H1 (cell line): ENCODE data around the gene PCYT2. TPM values are rescaled to one million over a fixed set of nuclear protein-coding genes. Genes with fewer than 3 reads are reported as not detected.

Experiments used
- CTCF ChIA-PET: fragments of 300-600 bp; sonication (Branson Sonifier 250); formaldehyde crosslinking; loops from one replicate; lab custom pipeline; 2021; ENCODE audit not compliant: partially characterized antibody; lab: Charles Lee
- POLR2A ChIA-PET: fragments of 300-600 bp; sonication (Branson Sonifier 250); formaldehyde crosslinking; loops from one replicate; lab custom pipeline; 2021; ENCODE audit warnings: inconsistent platforms; ENCODE audit not compliant: partially characterized antibody; lab: Charles Lee
- DNase-seq, 2 experiments: peaks; one replicate each; pipeline versions ENCODE4 v3.0.0 to v3.0.0-alpha.2; 2010 to 2022; ENCODE audit warnings: low spot score in 2 of 2, low read depth in 1 of 2, mixed read lengths in 1 of 2
- FAIRE-seq: peaks from 2 replicates; lab custom pipeline; 2011; peaks lifted over from hg19 to GRCh38; lab: Jason Lieb, UNC
- H2AFZ ChIP-seq: 2 replicates; pipeline ENCODE4 v1.8.1; 2012; ENCODE audit warnings: low read length, inconsistent platforms
- H2AK5ac ChIP-seq: 2 replicates; pipeline ENCODE4 v1.6.1; 2013; ENCODE audit warnings: low read depth, low read length
- H2BK120ac ChIP-seq: replicated peaks from 2 replicates; pipeline ENCODE3; 2013; ENCODE audit warnings: low read depth, low read length, inconsistent platforms
- H2BK12ac ChIP-seq: 2 replicates; pipeline ENCODE4 v1.6.1; 2013; ENCODE audit warnings: low read depth, low read length
- H2BK15ac ChIP-seq: 2 replicates; pipeline ENCODE4 v1.6.1; 2013; ENCODE audit warnings: low read length
- H2BK20ac ChIP-seq: 2 replicates; pipeline ENCODE4 v1.6.1; 2013; ENCODE audit warnings: low read length
- H2BK5ac ChIP-seq: 2 replicates; pipeline ENCODE4 v1.6.1; 2013; ENCODE audit warnings: low read depth, low read length
- H3K14ac ChIP-seq: 2 replicates; pipeline ENCODE4 v1.6.1; 2013; ENCODE audit warnings: inconsistent platforms; ENCODE audit not compliant: insufficient read length
- H3K18ac ChIP-seq: 2 replicates; pipeline ENCODE4 v1.6.1; 2013; ENCODE audit warnings: low read length; ENCODE audit errors: extremely low read depth
- H3K23ac ChIP-seq: 2 replicates; pipeline ENCODE4 v1.6.1; 2013; ENCODE audit warnings: inconsistent platforms; ENCODE audit not compliant: insufficient read length
- H3K23me2 ChIP-seq: 2 replicates; pipeline ENCODE4 v1.6.1; 2013; ENCODE audit warnings: low read depth, low read length
- H3K27ac ChIP-seq: 2 replicates; pipeline ENCODE4 v1.6.1; 2011; ENCODE audit warnings: low read depth, low read length, inconsistent platforms
- H3K27me3 ChIP-seq, 4 experiments: replicated peaks in 1 of 4; 1 replicate in 1 of 4; 2 replicates in 3 of 4; pipeline versions ENCODE4 v1.6.1 to v1.8.1; 2011 to 2013; ENCODE audit warnings: low read length in 3 of 4, mild to moderate bottlenecking in 3 of 4, inconsistent platforms in 2 of 4, mixed read lengths in 2 of 4, moderate library complexity in 1 of 4; ENCODE audit not compliant: control insufficient read depth in 3 of 4, insufficient read depth in 3 of 4; ENCODE audit errors: extremely low read depth in 1 of 4
- H3K36me3 ChIP-seq, 4 experiments: 2 replicates each; pipeline versions ENCODE4 v1.6.1 to v1.8.1; 2011 to 2013; ENCODE audit warnings: mild to moderate bottlenecking in 4 of 4, low read length in 3 of 4, moderate library complexity in 2 of 4, control low read depth in 1 of 4, inconsistent platforms in 1 of 4; ENCODE audit not compliant: insufficient read depth in 4 of 4, control insufficient read depth in 2 of 4
- H3K4ac ChIP-seq: replicated peaks from 2 replicates; pipeline ENCODE3; 2013; ENCODE audit warnings: low read length, low read depth, mixed read lengths, inconsistent platforms; ENCODE audit not compliant: insufficient read length
- H3K4me1 ChIP-seq, 4 experiments: replicated peaks in 1 of 4; 1 replicate in 1 of 4; 2 replicates in 3 of 4; pipeline versions ENCODE4 v1.6.1 to v1.8.1; 2011 to 2013; ENCODE audit warnings: low read length in 3 of 4, inconsistent platforms in 2 of 4, mixed read lengths in 1 of 4; ENCODE audit not compliant: insufficient read depth in 4 of 4, control insufficient read depth in 3 of 4
- H3K4me2 ChIP-seq, 2 experiments: 2 replicates each; pipeline versions ENCODE4 v1.6.1 to v1.8.1; 2011 to 2013; ENCODE audit warnings: low read depth in 2 of 2, low read length in 2 of 2, control low read depth in 1 of 2, inconsistent platforms in 1 of 2, mild to moderate bottlenecking in 1 of 2; ENCODE audit not compliant: insufficient read depth in 1 of 2
- H3K4me3 ChIP-seq, 4 experiments: fragments of 200-600, 300-600 bp in 1 of 4; sonication (generic), shearing (Covaris generic), sonication (Bioruptor Twin) in 1 of 4; 2 replicates each; pipeline versions ENCODE4 v1.5.1 to v1.8.1; 2011 to 2016; ENCODE audit warnings: low read length in 4 of 4, low read depth in 3 of 4, control low read depth in 2 of 4, inconsistent platforms in 2 of 4, mild to moderate bottlenecking in 2 of 4, mixed read lengths in 1 of 4, moderate library complexity in 1 of 4; ENCODE audit not compliant: insufficient read depth in 2 of 4; ENCODE audit errors: extremely low read depth in 1 of 4
- H3K56ac ChIP-seq: replicated peaks from 2 replicates; pipeline ENCODE3; 2013; ENCODE audit warnings: low read depth, mild to moderate bottlenecking, mixed read lengths, low read length, inconsistent platforms; ENCODE audit not compliant: insufficient read length
- H3K79me1 ChIP-seq: 2 replicates; pipeline ENCODE4 v1.6.1; 2013; ENCODE audit warnings: low read depth, low read length, control low read depth
- H3K79me2 ChIP-seq, 2 experiments: 2 replicates each; pipeline versions ENCODE4 v1.6.1 to v1.8.1; 2012 to 2013; ENCODE audit warnings: low read length in 2 of 2, mild to moderate bottlenecking in 2 of 2, inconsistent platforms in 1 of 2; ENCODE audit not compliant: insufficient read depth in 2 of 2, control insufficient read depth in 1 of 2
- H3K9ac ChIP-seq, 4 experiments: replicated peaks in 1 of 4; 1 replicate in 1 of 4; 2 replicates in 3 of 4; pipeline versions ENCODE4 v1.6.1 to v1.8.1; 2011 to 2013; ENCODE audit warnings: low read depth in 3 of 4, low read length in 3 of 4, control low read depth in 2 of 4, mild to moderate bottlenecking in 2 of 4, moderate library complexity in 2 of 4, inconsistent platforms in 1 of 4; ENCODE audit errors: extremely low read depth in 1 of 4
- H3K9me3 ChIP-seq, 2 experiments: 2 replicates each; pipeline versions ENCODE4 v1.6.1 to v1.8.1; 2012 to 2013; ENCODE audit warnings: mild to moderate bottlenecking in 2 of 2, moderate library complexity in 2 of 2, control low read depth in 1 of 2, inconsistent platforms in 1 of 2, low read depth in 1 of 2, low read length in 1 of 2, mixed read lengths in 1 of 2; ENCODE audit not compliant: insufficient read depth in 2 of 2
- H4K20me1 ChIP-seq, 2 experiments: replicated peaks in 1 of 2; 2 replicates each; pipeline versions ENCODE3 to v1.8.1; 2011 to 2013; ENCODE audit warnings: inconsistent platforms in 2 of 2, low read length in 2 of 2, mild to moderate bottlenecking in 1 of 2; ENCODE audit not compliant: insufficient read depth in 2 of 2, control insufficient read depth in 1 of 2
- H4K5ac ChIP-seq: 2 replicates; pipeline ENCODE4 v1.6.1; 2013; ENCODE audit warnings: low read length, low read depth, mixed read lengths, inconsistent platforms; ENCODE audit not compliant: insufficient read length
- H4K8ac ChIP-seq: 2 replicates; pipeline ENCODE4 v1.8.0; 2013; ENCODE audit warnings: mild to moderate bottlenecking, moderate library complexity, low read length, inconsistent platforms; ENCODE audit not compliant: insufficient read depth; ENCODE audit errors: extremely low read depth
- H4K91ac ChIP-seq: replicated peaks from 2 replicates; pipeline ENCODE3; 2013; ENCODE audit warnings: low read length, mixed read lengths, inconsistent platforms; ENCODE audit not compliant: insufficient read length
- CHD1 ChIP-seq: IDR thresholded peaks from 2 replicates; pipeline ENCODE4 v1.6.1; 2012; ENCODE audit warnings: low read depth, low read length, improper control_type of control experiment
- KDM4A ChIP-seq: IDR thresholded peaks from one replicate; pipeline ENCODE4 v1.7.1; 2012; ENCODE audit warnings: low read depth, mild to moderate bottlenecking, moderate library complexity, low read length, inconsistent platforms; ENCODE audit not compliant: severe bottlenecking
- WGBS, 2 experiments: shearing (Covaris generic) in 1 of 2; methylation state at CpG; one replicate each; pipeline versions ENCODE4 v1.1.6 to v1.1.7; 2013 to 2015; ENCODE audit warnings: low lambda C conversion rate in 2 of 2, mixed read lengths in 2 of 2, inconsistent platforms in 1 of 2, low coverage in 1 of 2, missing lambda C conversion rate in 1 of 2; ENCODE audit not compliant: insufficient replicate concordance in 2 of 2, insufficient coverage in 1 of 2, insufficient read length in 1 of 2; ENCODE audit errors: extremely low coverage in 1 of 2, missing lambda C conversion rate in 1 of 2; 5-methylcytosine and 5-hydroxymethylcytosine counted together
- polyA plus RNA-seq, 7 experiments: library from polyadenylated mRNA; depleted of rRNA in 3 of 7; stranded (reverse) in 5 of 7; unstranded in 2 of 7; fragments of >200 nt in 5 of 7; fragments of 200-250 nt in 2 of 7; gene quantifications; 1 replicate in 5 of 7; 2 replicates in 1 of 7; 4 replicates in 1 of 7; pipeline versions ENCODE4 v1.2.1 to v1.2.3, GENCODE V29; 2011 to 2013; ENCODE audit warnings: missing spikeins in 2 of 7, mixed read lengths in 2 of 7
- total RNA-seq: library from RNA; stranded (reverse); fragmentation: NEBNext Ultra II Directional; extraction: Animal tissue kit (Norgen Biotek cat#: 25700); gene quantifications from 2 replicates; pipeline ENCODE4 v1.2.1, GENCODE V29; 2021

PCYT2 gene
- total and polyA plus RNA-seq, 2 of the 8 experiments (the other 6 are each of a cell fraction or from before 2014, with no cell fraction given), result 29.9 to 31.3 TPM

GRCh38 chr17:81934098-81934757, 23.0 kb upstream of the PCYT2 start:
- Histone ChIP-seq H2BK120ac (no peak overlapping the region), H3K9ac (no peak overlapping the region), H2AFZ (no peak overlapping the region), H3K56ac (no peak overlapping the region), H3K18ac (no peak overlapping the region), H3K27me3 (peaks cover 0 to 4% (median 4%) of the 10 kb centered on the region in 4 experiments; a peak in 4 of 7 replicates), H4K5ac (no peak overlapping the region), H3K9me3 (no peaks in the 10 kb centered on the region), H3K79me1 (no peaks in the 10 kb centered on the region), H3K14ac (no peak overlapping the region), H3K36me3 (peaks cover 0 to 25% (median 10%) of the 10 kb centered on the region in 4 experiments; a peak in 5 of 8 replicates), H3K4me3 (no peak overlapping the region), H3K23ac (no peak overlapping the region), H3K4me2 (no peak overlapping the region), H2BK12ac (no peak overlapping the region), H4K20me1 (peaks cover 7 to 20% of the 10 kb centered on the region in 2 experiments), H3K27ac (no peak overlapping the region), H3K79me2 (no peaks in the 10 kb centered on the region; a peak in 1 of 4 replicates), H2BK15ac (no peak overlapping the region), H2BK20ac (no peak overlapping the region), H4K8ac (no peak overlapping the region; the same call in 1 of the 2 replicates), H3K23me2 (no peaks in the 10 kb centered on the region; the same call in 1 of the 2 replicates), H3K4ac (no peak overlapping the region), H4K91ac (no peak overlapping the region), H2BK5ac (no peak overlapping the region), H2AK5ac (no peak overlapping the region), H3K4me1 (peaks cover 0 to 4% (median 1%) of the 10 kb centered on the region in 4 experiments; a peak in 3 of 7 replicates)
- DNase-seq, result no peak
- no peak for TF ChIP-seq KDM4A
- no peak for TF ChIP-seq CHD1
- ChIA-PET POLR2A (interaction anchor here (0.7 to 14.6 kb wide), 14 partner anchors 8 to 127 kb away, joined by 3 to 150 read pairs (median 4); partner anchors contain the start of genes MAFG, NOTUM, PCYT2 and RAC3), CTCF (interaction anchor here (1.0 to 1.4 kb wide), 3 partner anchors 20 to 86 kb away, joined by 3 to 4 read pairs (median 3); no protein-coding TSS in a partner anchor)
- WGBS, 2 experiments, result 92% methylated on average over 23 of the region's 23 CpGs; no CpG with 5 or more reads in 1 of the 2 experiments
- FAIRE-seq, result no peak
